Stimulated activated CD4-positive, alpha-beta T cell treated with anti-CD3 and anti-CD28 coated beads, Interleukin-12 subunit alpha, Interleukin-12 subunit beta, amount 100 ng/mL, for 24 hours (primary cell): ENCODE results near the gene MSMP.

Experiments used
- DNase-seq, 2 experiments: peaks; one replicate each; pipeline ENCODE4 v3.0.0-alpha.2; 2020; ENCODE audit warnings: low read depth in 2 of 2

MSMP gene

GRCh38 chr9:35754264-35754663, at the start of gene MSMP:
Gene MSMP (minus strand): TSS chr9:35754276. CDS start chr9:35754129, 147 bp downstream.
- DNase-seq = no peak

DNA sequence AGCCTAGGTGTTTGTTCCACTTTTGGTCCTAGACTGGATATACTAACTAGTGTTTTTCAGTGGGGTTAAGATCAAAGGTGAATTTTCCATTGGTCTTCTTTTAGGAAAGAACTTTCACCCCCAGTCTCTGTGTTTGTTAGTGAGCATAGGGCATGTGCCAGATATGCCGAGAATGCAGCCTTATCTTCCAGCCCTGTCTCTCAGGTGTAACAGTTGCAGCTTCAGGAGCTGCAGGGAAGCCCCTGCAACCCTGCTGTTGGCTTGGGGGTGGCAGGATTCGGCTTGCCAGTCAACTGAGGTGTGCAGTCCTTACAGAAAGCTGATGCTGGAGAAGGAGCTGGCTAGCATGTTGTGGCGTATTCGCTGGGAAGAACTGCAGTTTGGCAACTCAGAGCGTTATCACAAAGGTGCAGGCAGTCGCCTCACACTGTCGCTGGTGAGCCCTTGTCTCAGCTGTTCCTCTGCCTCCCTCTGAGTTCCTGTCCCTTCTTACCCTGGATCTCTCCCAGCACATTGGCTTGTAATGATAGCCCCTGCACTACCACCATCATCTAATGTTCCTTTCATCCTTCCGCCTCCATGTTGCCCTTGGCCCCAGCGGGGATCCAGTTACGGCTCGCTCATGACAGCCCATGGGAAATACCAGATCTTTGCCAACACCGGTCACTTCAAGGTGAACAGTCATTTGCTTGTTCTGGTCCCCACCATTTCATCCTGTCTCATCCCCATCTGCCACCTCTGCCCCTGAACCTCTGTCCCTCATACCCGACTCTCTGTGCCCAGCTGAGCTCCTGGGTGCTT, 47.5 kb upstream of the MSMP start:
- no peak for DNase-seq

- no peak for DNase-seq
Measured at GRCh38 chr9:35800530-35800929, 46.5 kb upstream of the MSMP start.

- DNase-seq = peak; percentile 20 to 25
Measured at GRCh38 chr9:35798658-35799374, 44.7 kb upstream of the MSMP start.

- DNase-seq = no peak
Measured at GRCh38 chr9:35797311-35798109, 43.4 kb upstream of the MSMP start.

DNA sequence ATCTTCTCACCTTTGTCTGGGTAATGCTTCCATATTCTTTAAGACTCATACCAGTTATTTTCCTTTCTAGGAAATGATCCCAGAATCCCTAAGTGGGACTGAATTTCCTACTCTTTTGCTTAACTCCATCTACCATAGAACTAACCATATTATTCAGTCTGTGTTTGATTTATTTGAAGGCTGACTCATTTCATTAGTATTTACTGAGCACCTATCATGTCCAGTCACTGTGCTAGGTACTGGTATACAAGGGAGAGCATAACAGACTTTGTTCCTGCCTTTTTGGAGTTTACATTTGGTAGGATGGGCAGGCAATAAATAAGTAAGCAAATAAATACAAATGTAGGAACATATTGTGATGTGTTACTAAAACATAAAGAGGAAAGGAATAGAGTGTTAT, 41.6 kb upstream of the MSMP start:
- no peak for DNase-seq

- DNase-seq = no peak
Measured at GRCh38 chr9:35793461-35793860, 39.4 kb upstream of the MSMP start.

- DNase-seq = no peak
Measured at GRCh38 chr9:35792826-35793225, 38.8 kb upstream of the MSMP start.

DNA sequence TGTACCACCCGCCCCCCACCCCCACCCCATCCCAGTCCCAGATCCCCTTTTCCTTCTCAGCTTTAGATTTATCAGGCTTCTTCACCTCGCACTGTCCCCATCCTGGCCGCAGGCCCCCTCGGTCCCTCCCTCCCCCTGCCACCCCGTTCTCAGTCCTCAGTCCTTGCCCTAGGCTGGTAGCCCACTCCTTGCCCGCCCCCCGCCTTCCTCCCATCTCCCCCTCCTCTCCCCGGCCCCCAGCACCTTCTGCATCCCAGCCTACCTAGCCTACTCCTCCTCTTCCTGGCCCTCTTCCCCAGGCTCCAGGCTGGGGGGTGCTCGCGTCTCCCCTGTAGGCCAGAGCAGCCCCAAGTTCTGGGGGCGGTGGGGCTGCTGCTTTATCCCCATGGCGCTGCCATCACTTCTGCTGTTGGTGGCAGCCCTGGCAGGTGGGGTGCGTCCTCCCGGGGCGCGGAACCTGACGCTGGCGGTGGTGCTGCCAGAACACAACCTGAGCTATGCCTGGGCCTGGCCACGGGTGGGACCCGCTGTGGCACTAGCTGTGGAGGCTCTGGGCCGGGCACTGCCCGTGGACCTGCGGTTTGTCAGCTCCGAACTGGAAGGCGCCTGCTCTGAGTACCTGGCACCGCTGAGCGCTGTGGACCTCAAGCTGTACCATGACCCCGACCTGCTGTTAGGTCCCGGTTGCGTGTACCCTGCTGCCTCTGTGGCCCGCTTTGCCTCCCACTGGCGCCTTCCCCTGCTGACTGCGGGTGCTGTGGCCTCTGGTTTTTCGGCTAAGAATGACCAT, 38.1 kb upstream of the MSMP start:
- DNase-seq = no peak

DNA sequence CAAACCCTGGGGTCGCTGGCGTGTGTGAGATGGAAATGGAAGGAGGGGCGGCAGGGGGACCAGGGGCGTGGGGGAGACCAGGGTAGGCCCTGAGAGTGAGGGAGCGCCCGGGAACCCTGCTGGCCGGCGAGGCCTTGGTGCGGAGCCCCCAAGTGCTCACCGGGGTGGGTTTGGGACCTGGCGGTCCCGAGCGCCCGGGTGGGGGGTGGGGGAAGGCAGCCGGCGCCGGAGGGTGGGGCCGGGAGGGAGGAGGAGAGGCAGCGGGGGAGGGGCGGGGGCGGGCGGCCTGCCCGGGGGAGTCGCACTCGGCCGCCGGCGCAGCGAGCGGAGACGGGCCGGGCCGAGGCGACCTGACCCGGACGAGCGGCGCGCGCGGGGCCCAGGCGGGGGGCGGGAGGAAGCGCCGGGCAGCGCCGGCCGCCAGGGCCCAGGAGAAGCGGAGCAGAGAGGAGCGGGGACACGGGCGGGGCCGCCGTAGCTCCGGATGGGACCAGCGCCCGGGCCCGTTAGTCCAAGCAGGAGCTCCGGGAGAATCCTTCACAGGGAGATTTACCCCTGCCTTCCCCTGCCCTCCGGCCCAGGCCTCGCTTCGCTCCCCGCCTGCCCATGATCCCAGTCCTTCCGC, 37.3 kb upstream of the MSMP start, which contains the start of gene NPR2:
Gene NPR2, plus strand, starts transcription at position 295 of the 625 bp plus-strand sequence. CDS start 818 bp downstream, outside the sequence.
- no peak for DNase-seq

DNA sequence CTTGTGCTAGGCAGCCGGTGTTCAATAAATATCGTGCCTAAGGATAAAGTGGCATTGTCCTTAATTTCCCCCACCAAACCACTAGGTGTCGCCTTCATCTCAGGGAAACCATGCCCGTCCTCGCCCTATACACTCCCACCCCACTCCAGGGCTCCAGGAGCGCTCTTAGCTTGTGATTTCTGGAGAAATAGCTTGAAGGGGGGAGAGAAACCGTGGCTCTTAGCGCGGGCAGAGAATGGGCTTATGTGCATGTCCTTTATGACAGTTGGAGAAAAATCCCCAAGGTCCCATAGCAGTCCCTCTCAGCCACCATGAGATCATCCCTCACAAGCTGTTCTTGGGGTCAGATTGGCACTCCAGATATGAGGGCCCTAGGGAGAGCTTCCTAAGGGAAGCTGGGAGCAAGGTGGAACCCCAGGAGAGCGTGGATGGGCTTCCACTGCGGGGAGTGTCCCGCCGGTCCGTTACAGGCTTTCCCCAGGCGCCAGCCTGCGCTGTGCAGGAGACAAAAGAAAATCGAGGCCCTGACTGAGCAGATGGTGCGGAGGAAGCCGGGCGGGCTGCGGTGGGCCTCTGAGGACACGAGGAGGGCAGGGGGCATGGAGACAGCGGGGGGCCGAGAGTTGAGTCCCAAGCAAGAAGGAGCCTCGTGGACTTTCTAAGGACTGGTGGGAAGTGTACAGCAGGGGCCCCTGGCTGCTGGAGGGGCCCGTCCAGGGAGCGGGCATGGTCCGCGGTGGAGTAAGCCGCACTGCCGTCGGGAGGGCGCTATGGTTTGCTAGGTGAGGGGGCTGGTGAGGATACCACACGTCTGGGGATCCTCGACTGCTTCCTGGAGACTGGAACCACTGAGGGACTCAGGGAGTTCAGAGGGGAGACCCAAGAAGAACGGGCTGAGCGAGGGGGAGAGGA, 36.6 kb upstream of the MSMP start:
- DNase-seq = peak; percentile 14 to 24

DNA sequence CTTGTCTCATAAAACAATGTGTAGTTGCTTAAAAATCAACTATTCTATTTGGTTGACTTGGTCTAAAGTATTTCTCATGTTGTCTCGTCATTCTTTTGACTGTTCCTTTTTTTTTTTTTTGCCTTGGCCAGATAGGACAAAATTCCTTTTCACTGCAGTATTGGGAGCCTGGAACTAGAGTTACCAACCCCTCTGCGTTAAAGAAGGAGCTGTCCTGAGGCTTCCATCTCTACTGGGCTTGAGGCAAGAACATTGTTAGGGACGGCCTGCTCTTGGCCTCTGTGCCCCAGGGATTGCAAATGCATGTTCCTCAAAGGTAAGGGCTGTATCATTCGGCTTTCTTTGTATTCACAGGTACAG, 35.9 kb upstream of the MSMP start:
- DNase-seq = no peak

DNA sequence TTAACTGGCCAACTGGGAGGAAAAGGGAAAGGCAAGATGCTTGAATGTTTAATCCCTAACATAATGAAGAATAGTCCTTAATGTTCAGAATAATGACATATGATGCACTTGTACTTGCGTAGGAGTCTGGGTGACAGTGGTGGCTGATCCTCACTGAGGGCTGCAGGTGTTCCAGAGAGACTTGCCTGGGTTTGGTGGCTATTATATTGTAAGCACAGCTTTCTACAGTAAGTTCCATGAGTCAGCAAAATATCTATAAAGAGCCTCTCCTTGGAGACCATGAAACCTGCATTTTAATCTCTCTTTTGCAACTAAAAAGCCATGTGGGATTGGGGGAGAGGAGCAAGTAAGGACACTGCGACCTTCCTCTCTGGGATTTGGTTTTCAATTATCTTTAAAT, 35.5 kb upstream of the MSMP start:
- DNase-seq = no peak

GRCh38 chr9:35783418-35783817, 29.3 kb upstream of the MSMP start:
- no peak for DNase-seq

- no peak for DNase-seq
Measured at GRCh38 chr9:35781066-35781465, 27.0 kb upstream of the MSMP start.

DNA sequence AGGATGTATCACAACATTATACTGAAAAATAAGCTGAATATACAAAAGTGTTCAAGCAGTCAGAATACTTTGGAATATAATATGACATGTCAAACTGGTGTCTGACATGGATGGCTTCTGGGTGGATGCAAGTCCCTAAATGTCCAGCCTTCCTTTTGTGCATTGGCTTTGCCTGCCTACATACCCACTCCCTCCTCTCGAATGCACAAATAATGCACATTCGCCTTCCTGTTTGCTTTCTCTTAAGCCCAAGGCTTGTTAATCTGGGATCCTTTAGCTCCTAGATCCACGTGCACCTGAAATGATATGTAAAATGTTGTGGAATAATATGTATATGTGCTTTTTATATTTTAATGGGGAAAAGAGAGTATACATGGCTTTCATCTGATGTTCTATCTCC, 24.4 kb upstream of the MSMP start:
- DNase-seq = no peak

GRCh38 chr9:35776018-35776417, 21.9 kb upstream of the MSMP start:
- DNase-seq = no peak

DNA sequence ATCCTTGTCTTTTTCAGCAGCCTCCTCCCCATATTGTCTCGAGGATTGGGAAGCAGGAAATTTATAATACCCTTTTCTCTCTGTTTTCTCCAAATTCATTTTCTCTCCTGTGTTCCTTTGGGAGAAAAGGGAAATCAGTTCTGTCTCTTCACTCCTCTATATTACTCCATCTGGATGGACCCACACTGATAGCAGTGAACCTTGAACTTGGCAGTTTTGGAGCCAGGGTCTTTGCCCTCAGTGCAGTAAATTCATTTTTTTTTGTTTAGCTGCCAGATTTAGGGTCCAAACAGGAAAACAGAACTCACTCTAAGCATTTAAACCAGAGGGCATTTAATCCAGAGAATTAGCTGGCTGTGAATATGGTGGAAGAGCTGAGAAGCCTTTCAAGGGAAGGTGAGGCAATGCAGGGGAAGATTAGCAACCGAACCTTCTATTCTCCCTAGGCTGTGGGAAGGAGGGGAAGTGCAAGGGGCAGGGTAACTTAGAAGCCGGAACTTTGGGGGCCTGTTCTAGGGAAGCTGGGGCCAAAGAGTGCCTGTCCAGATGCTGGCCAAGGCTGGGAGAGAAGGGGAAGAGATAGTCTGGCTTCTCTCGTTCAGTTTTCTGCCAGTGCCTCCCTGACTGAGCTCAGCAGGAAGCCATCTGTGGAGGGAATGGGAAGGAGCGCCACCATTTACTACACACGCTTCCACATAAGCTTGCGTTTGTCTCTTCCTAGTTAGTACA, 21.0 kb upstream of the MSMP start:
- DNase-seq = no peak

DNA sequence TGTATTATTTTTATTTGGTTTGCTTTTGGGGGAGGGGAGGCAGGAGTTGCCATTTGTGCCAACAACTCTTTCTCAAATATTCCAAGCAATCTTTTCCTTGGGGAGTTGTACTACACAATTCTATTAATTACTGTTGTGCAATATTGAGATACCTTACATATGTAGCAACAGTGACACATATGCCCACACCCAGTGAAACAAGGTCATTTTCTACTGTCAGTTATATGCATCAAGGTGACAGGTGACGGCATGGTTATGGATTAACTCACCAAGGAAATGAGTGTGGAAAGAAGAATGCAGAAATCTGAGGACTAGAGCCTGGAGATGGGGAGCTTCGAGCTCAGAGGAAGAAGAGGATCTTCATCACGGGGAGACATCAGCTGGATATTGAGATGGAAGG, 17.9 kb upstream of the MSMP start:
- DNase-seq = no peak
